ENCODE measurements around the gene CRYBA1. TPM values are rescaled to one million over a fixed set of nuclear protein-coding genes. Genes with fewer than 3 reads are reported as not detected.
"Not testable (repeated sequence)": the region's sequence is repeated elsewhere in the genome, so short reads cannot be mapped to it uniquely, and the experiment has no call there.

The CRYBA1 gene
- total RNA-seq, 2 experiments from 2014 or later: not detected

DNA sequence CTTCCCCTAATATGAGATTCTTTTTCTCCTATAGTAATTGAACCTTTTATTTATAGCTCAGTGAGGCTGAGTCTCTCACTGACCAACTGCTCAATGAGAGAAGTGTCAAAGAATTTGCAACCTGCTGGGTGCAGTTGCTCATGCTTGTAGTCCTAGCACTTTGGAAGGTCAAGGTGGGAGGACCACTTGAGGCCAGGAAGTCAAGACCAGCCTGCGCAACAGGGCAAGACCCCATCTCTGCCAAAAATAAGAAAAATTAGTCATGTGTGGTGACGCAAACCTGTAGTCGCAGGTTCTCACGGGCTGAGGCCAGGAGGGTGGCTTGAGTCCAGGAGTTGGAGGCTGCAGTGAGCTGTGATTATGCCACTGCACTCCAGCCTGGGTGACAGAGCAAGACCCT, 30.9 kb upstream of the CRYBA1 start:
- H3K4me3 Mint-ChIP-seq: no peak overlapping the region
- ChIA-PET CTCF (interaction anchor here (1.4 to 3.5 kb wide), 2 partner anchors 35 to 68 kb away, joined by 5 to 15 read pairs; partner anchors contain the start of gene MYO18A), POLR2A (no interaction called here)
- no peak for DNase-seq
- no peaks in the 10 kb centered on the region for H3K36me3 Mint-ChIP-seq
- no peaks in the 10 kb centered on the region for H3K27me3 Mint-ChIP-seq
- H3K9me3 Mint-ChIP-seq: no peaks in the 10 kb centered on the region
- H3K27ac Mint-ChIP-seq: no peak overlapping the region
- H3K4me1 Mint-ChIP-seq (ENCODE audit: low read depth): no peaks in the 10 kb centered on the region
- intact Hi-C loops (cut with micrococcal nuclease): no loop called here

DNA sequence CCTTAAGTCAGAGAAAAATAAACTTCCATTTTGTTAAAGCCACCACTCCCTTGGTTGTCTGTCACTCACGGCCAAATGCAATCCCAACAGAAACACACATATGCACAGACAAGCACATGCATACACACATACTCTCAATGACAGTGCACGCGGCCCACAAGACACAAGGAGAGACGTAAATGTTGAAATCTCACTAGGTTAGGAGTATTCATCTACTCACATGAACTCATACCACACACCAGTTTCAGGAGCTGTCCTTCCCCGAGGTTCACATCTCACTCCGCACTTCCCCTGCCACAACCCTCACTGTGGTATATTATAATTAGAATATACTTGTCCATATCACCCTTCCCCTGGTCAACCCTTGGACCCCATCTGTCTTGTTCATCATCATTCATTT, 30.5 kb upstream of the CRYBA1 start:
- H3K9me3 Mint-ChIP-seq: no peaks in the 10 kb centered on the region
- ChIA-PET POLR2A (no interaction called here), CTCF (interaction anchor here (1.4 to 7.1 kb wide), 4 partner anchors 36 to 91 kb away, joined by 5 to 247 read pairs (median 44); partner anchors contain the start of gene MYO18A)
- no peaks in the 10 kb centered on the region for H3K27me3 Mint-ChIP-seq
- H3K36me3 Mint-ChIP-seq: no peaks in the 10 kb centered on the region
- H3K4me1 Mint-ChIP-seq (ENCODE audit: low read depth): no peaks in the 10 kb centered on the region
- H3K27ac Mint-ChIP-seq: no peak overlapping the region
- no peak overlapping the region for H3K4me3 Mint-ChIP-seq
- no peak for DNase-seq
- intact Hi-C loops (cut with micrococcal nuclease): no loop called here

DNA sequence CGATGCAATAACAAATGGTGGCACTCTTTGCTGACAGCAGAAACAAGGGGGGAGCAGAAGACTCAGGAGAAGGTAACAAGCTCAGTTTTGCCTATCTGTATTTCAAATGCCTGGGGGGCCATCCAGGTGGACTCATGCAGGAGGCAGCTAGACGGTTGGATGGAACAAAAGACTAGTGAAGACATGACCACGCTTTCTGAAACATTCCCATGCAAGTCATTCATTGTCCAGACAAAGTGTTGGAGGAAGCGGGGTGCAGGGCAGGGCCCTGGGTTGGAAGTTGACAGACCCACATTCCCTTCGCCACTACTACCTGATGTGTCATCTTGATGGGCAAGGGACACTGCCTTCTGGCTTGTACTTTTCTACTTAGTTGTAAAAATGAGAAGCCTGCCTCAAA, 29.8 kb upstream of the CRYBA1 start:
- CTCF ChIA-PET: interaction anchor here (1.2 to 7.1 kb wide), 4 partner anchors 10 to 100 kb away, joined by 3 to 247 read pairs (median 48); no protein-coding TSS in a partner anchor
- H3K9me3 Mint-ChIP-seq: no peaks in the 10 kb centered on the region
- no peaks in the 10 kb centered on the region for H3K4me1 Mint-ChIP-seq (ENCODE audit: low read depth)
- POLR2A ChIA-PET: no interaction called here
- no peaks in the 10 kb centered on the region for H3K36me3 Mint-ChIP-seq
- H3K27me3 Mint-ChIP-seq: no peaks in the 10 kb centered on the region
- no peak overlapping the region for H3K27ac Mint-ChIP-seq
- no peak overlapping the region for H3K4me3 Mint-ChIP-seq
- no peak for DNase-seq
- intact Hi-C loops (cut with micrococcal nuclease): no loop called here

DNA sequence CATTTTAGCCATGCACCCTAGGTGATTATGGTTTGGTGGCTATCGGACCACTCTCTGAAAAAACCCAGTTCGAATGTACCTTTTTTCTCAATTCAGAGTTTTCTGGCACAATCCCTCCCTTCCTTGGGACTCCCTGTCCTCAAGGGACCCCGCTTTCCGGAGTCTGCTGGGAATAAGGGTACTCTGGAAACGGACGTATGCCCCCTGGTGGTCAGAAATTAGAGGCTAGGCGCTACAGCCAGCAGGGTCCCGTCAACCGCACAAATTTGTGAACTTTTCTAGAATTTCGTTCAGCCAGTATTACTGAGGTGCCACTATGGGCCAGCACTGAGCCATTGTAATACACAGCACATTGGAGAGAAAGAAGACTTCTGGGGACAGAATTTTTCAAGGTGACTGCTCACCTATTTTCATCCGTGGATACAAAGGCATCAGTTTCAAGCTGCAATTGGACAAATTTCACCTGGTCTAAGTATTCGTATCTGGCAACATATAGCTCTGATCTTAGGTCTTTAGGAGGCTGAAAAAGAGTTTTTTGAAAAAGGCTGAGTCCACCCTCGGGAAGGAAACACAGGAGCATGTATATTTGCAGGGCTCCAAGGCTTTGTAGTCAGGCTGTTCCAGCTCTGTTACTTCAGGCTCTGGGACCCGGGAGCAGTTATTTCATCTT, 27.1 kb upstream of the CRYBA1 start:
- POLR2A ChIA-PET: interaction anchor here (0.8 to 1.2 kb wide), 3 partner anchors 21 to 95 kb away, joined by 3 read pairs; partner anchors contain the start of gene NUFIP2
- no peak overlapping the region for H3K4me3 Mint-ChIP-seq

DNA sequence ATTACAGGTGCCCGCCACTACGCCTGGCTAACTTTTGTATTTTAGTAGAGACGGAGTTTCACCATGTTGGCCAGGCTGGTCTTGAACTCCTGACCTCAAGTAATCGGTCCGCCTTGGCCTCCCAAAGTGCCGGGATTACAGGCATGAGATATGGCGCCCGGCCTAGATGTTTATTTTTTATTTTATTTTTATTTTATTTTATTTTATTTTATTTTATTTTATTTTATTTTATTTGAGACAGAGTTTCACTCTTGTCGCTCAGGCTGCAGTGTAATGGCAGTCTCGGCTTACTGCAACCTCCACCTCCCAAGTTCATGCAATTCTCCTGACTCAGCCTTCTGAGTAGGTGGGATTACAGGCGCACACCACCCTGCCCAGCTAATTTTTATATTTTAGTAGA, 25.3 kb upstream of the CRYBA1 start:
- H3K4me3 Mint-ChIP-seq; H3K36me3 Mint-ChIP-seq; H3K9me3 Mint-ChIP-seq; DNase-seq; H3K27ac Mint-ChIP-seq; POLR2A ChIA-PET; H3K4me1 Mint-ChIP-seq (ENCODE audit: low read depth); H3K27me3 Mint-ChIP-seq; intact Hi-C loops (cut with micrococcal nuclease): not testable (repeated sequence)
- CTCF ChIA-PET: interaction anchor here (1.0 to 7.1 kb wide), 3 partner anchors 19 to 74 kb away, joined by 3 to 247 read pairs (median 11); no protein-coding TSS in a partner anchor

More for the DNA sequence above, 27.1 kb upstream of the CRYBA1 start:
- Mint-ChIP-seq H3K4me1 (ENCODE audit: low read depth) (no peaks in the 10 kb centered on the region), H3K36me3 (no peaks in the 10 kb centered on the region), H3K9me3 (no peaks in the 10 kb centered on the region), H3K27ac (no peak overlapping the region), H3K27me3 (no peaks in the 10 kb centered on the region)
- CTCF ChIA-PET: interaction anchor here (0.6 to 7.1 kb wide), 41 partner anchors 8 to 254 kb away, joined by 3 to 247 read pairs (median 6); partner anchors contain the start of genes MYO18A and NUFIP2
- intact Hi-C loops (cut with micrococcal nuclease): loop anchor here (1.0 kb wide), 3 partner anchors 70 to 74 kb away; no protein-coding TSS in a partner anchor
- peak; percentile 80 for DNase-seq

DNA sequence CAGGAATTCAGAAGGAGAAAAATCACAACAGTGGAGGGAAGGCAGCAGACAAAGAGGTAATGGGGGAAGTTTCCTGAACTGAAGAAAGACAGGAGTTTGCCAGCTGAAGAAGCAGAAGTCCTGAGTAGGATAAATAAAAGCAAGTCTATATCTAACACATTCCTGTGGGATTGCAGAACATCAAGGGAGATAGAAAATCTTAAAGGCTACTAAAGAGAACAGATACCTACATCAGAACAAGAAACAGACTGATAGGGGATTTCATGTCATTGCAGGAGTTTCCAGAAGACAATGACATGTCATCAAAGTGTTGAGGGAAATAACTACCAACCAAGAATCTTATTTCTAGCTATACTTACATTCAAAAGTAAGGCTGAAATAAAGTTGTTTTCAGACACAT, 21.3 kb upstream of the CRYBA1 start:
- no peaks in the 10 kb centered on the region for H3K27me3 Mint-ChIP-seq
- POLR2A ChIA-PET: interaction anchor here (0.6 kb wide), 1 partner anchor 459 kb away, joined by 3 read pairs; no protein-coding TSS in a partner anchor
- no peaks in the 10 kb centered on the region for H3K9me3 Mint-ChIP-seq
- peaks cover 4% of the 10 kb centered on the region for H3K4me1 Mint-ChIP-seq (ENCODE audit: low read depth)
- no peak overlapping the region for H3K4me3 Mint-ChIP-seq
- CTCF ChIA-PET: interaction anchor here (0.6 to 1.7 kb wide), 5 partner anchors 43 to 260 kb away, joined by 3 to 7 read pairs (median 3); no protein-coding TSS in a partner anchor
- H3K27ac Mint-ChIP-seq: no peak overlapping the region
- no peaks in the 10 kb centered on the region for H3K36me3 Mint-ChIP-seq
- no peak for DNase-seq
- intact Hi-C loops (cut with micrococcal nuclease): no loop called here

DNA sequence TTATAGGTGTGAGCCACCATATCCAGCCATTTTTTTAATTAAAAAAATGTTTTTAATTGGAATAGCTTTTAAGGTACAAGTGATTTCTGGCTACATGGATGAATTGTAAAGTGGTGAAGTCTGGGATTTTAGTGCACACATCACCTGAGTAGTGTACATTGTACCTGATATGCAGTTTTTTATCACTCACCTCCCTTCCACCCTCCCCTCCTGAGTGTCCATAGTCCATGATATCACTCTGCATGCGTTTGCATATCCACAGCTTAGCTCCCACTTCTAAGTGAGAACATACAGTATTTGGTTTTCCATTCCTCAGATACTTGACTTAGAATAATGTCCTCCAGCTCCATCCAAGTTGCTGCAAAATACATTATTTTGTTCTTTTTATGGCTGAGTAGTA, 13.4 kb upstream of the CRYBA1 start:
- CTCF ChIA-PET: interaction anchor here (0.6 to 2.2 kb wide), 3 partner anchors 14 to 321 kb away, joined by 5 to 10 read pairs (median 5); no protein-coding TSS in a partner anchor

DNA sequence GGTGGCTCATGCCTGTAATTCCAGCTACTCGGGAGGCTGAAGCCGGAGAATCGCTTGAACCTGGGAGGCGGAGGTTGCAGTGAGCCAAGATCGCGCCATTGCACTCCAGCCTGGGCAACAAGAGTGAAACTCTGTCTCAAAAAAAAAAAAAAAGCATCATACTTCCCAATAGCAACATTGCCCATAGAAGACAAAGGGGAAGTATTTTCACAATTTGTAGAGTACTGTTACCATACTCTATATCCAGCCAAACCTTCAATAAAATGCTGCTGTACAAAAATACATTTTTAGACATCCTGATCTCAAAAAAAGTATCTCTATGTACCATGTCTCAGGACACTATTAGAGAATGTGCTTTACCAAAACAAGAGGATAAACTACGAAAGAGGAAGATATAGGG, 11.7 kb upstream of the CRYBA1 start:
- H3K27me3 Mint-ChIP-seq; H3K4me1 Mint-ChIP-seq (ENCODE audit: low read depth); H3K27ac Mint-ChIP-seq; H3K9me3 Mint-ChIP-seq; intact Hi-C loops (cut with micrococcal nuclease); H3K4me3 Mint-ChIP-seq; H3K36me3 Mint-ChIP-seq; POLR2A ChIA-PET; DNase-seq: not testable (repeated sequence)
- CTCF ChIA-PET: interaction anchor here (0.9 to 1.3 kb wide), 2 partner anchors 86 to 89 kb away, joined by 3 to 4 read pairs; no protein-coding TSS in a partner anchor

More for the DNA sequence above, 13.4 kb upstream of the CRYBA1 start:
- no peak for DNase-seq
- H3K9me3 Mint-ChIP-seq: no peaks in the 10 kb centered on the region
- H3K4me1 Mint-ChIP-seq (ENCODE audit: low read depth): no peaks in the 10 kb centered on the region
- intact Hi-C loops (cut with micrococcal nuclease): no loop called here
- no peaks in the 10 kb centered on the region for H3K36me3 Mint-ChIP-seq
- H3K27ac Mint-ChIP-seq: no peak overlapping the region
- H3K27me3 Mint-ChIP-seq: no peaks in the 10 kb centered on the region
- POLR2A ChIA-PET: no interaction called here
- no peak overlapping the region for H3K4me3 Mint-ChIP-seq

DNA sequence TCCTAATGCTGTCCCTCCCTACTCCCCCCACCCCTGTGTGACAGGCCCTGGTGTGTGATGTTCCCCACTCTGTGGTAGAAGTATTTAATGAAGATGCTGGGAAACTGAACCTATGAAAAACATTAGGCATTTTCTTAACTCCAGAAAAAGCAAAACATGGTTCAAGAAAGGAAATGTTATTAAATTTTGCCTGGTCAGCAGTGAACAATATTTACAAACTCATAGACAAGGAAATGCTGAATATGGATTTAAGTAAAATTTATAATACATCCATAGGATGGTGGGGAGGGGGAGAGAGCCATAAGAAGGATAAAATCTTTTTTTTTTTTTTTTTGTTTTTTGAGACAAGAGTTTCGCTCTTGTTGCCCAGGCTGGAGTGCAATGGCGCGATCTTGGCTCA, 10.8 kb upstream of the CRYBA1 start:
- no peaks in the 10 kb centered on the region for H3K9me3 Mint-ChIP-seq
- CTCF ChIA-PET: interaction anchor here (0.9 to 1.3 kb wide), 3 partner anchors 87 to 112 kb away, joined by 3 to 4 read pairs (median 4); no protein-coding TSS in a partner anchor
- peaks cover 8% of the 10 kb centered on the region for H3K4me1 Mint-ChIP-seq (ENCODE audit: low read depth)
- H3K4me3 Mint-ChIP-seq: no peak overlapping the region
- H3K36me3 Mint-ChIP-seq: no peaks in the 10 kb centered on the region
- POLR2A ChIA-PET: no interaction called here
- no peaks in the 10 kb centered on the region for H3K27me3 Mint-ChIP-seq
- no peak overlapping the region for H3K27ac Mint-ChIP-seq
- intact Hi-C loops (cut with micrococcal nuclease): no loop called here
- no peak for DNase-seq

DNA sequence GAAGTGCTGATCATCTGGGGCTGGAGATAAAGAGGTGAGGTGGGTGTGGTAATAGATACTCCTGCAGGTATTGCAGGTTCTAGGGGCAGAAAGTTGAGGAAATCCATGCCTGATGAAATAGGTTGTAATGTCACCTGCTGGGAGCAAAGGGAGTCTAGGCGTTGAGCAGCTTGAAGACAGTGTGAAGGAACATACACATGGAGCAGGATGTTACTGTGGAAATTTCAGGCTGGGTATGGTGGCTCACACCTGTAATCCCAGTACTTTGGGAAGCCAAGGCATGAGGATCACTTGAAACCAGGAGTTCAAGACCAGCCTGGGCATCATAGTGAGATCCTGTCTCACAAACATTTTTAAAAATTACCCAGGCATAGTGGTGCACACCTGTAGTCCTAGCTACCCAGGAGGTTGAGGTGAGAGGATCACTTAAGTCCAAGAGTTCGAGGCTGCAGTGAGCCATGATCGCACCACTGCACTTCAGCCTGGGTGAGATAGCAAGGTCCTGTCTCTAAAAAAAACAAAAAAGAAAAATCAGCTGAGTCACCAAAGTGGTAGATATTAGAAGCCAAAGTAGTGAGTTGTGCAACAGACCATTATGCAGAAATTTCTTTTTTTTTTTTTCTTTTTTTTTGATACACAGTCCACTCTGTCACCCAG, 9.1 kb upstream of the CRYBA1 start:
- intact Hi-C loops (cut with micrococcal nuclease): no loop called here
- Mint-ChIP-seq H3K4me1 (ENCODE audit: low read depth) (peaks cover 15% of the 10 kb centered on the region), H3K9me3 (no peaks in the 10 kb centered on the region), H3K4me3 (no peak overlapping the region), H3K36me3 (no peaks in the 10 kb centered on the region), H3K27ac (no peak overlapping the region), H3K27me3 (no peaks in the 10 kb centered on the region)
- DNase-seq: no peak
- ChIA-PET CTCF (interaction anchor here (1.8 kb wide), 1 partner anchor 18 kb away, joined by 5 read pairs; no protein-coding TSS in a partner anchor), POLR2A (interaction anchor here (0.6 kb wide), 1 partner anchor 114 kb away, joined by 3 read pairs; no protein-coding TSS in a partner anchor)

DNA sequence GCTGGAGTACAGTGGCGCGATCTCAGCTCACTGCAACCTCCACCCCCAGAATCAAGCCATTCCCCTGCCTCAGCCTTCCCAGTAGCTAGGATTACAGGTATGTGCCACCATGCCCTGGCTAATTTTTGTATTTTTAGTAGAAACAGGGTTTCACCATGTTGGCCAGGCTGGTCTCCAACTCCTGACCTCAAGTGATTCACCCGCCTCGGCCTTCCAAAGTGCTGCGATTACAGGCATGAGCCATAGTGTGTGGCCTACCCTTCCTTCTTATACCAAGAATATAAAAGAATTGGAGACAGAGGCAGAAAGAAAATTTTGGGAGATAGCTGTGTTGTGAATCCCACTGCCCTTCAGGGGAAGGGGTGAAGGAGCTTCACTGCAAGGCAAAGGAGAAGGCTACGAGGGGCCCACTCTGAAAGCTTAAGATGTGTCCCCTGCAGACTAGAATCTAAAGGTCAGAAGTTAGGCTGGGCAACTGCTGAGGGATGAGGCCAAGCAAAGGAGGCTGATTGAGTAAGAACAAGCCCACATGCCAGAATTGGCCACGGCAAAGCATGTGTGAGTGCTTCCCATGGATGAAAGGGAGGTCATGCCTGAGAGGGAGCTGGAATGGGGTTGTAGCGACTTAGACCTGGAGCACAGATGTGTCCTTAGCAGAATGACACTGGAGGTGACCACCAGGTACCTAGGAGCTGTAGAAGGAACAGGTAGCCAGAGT, 8.4 kb upstream of the CRYBA1 start:
- DNase-seq: no peak
- Mint-ChIP-seq H3K4me1 (ENCODE audit: low read depth) (peaks cover 15% of the 10 kb centered on the region), H3K27ac (no peak overlapping the region), H3K4me3 (no peak overlapping the region), H3K9me3 (no peaks in the 10 kb centered on the region), H3K27me3 (no peaks in the 10 kb centered on the region), H3K36me3 (no peaks in the 10 kb centered on the region)
- ChIA-PET CTCF (interaction anchor here (0.6 to 1.8 kb wide), 2 partner anchors 19 to 348 kb away, joined by 3 to 5 read pairs; no protein-coding TSS in a partner anchor), POLR2A (interaction anchor here (0.6 kb wide), 1 partner anchor 113 kb away, joined by 3 read pairs; no protein-coding TSS in a partner anchor)
- intact Hi-C loops (cut with micrococcal nuclease): no loop called here
